Lower lobe of right lung (tissue), 2 donors: ENCODE results near the gene RTBDN. TPM values are rescaled to one million over a fixed set of nuclear protein-coding genes. Genes with fewer than 3 reads are reported as not detected.
"Not testable (repeated sequence)": the region's sequence is repeated elsewhere in the genome, so short reads cannot be mapped to it uniquely, and the experiment has no call there.

Experiments
- ATAC-seq, 2 donors: fragments of 200-7000 bp; cut with Tn5 transposase; one replicate each; pipeline ENCODE4 v1.9.1; 2020 to 2022; ENCODE audit warnings: mild to moderate bottlenecking in 2 of 2, moderate library complexity in 2 of 2
- DNase-seq: peaks from one replicate; pipeline ENCODE4 v3.0.0-alpha.2; 2020
- H3K27ac ChIP-seq: fragments of 200-600 bp; one replicate; pipeline ENCODE4 v1.8.0; 2022
- H3K27me3 ChIP-seq: fragments of 200-600 bp; one replicate; pipeline ENCODE4 v1.8.0; 2022; ENCODE audit warnings: low read depth
- H3K36me3 ChIP-seq: fragments of 200-600 bp; one replicate; pipeline ENCODE4 v1.8.0; 2022; ENCODE audit warnings: mild to moderate bottlenecking
- H3K4me1 ChIP-seq: fragments of 200-600 bp; one replicate; pipeline ENCODE4 v1.8.0; 2022
- H3K4me3 ChIP-seq: fragments of 200-600 bp; one replicate; pipeline ENCODE4 v1.8.0; 2022; ENCODE audit warnings: mild to moderate bottlenecking
- H3K9me3 ChIP-seq: fragments of 200-600 bp; one replicate; pipeline ENCODE4 v1.8.0; 2022
- intact Hi-C: fragments of 100-400 bp; cut with DNase I; formaldehyde crosslinking; loops from one replicate; pipeline ENCODE4 v1.11.0; 2022
- total RNA-seq: library from RNA; stranded (reverse); fragmentation: NEBNext Ultra II Directional; extraction: Animal tissue kit (Norgen Biotek cat#: 25700); gene quantifications from one replicate; pipeline ENCODE4 v1.2.1, GENCODE V29; 2021
- TF ChIP-seq, protein P1 (sequence below): fragments of 200-600 bp; IDR thresholded peaks from one replicate; pipeline ENCODE4 v1.8.0; 2022; ENCODE audit warnings: antibody characterized with exemption, mild to moderate bottlenecking
- donor health status: DM: no; HTN: yes; CAD: no; lungs with severe emphysema.

The RTBDN gene
- total RNA-seq, 1 donor from 2014 or later: not detected

DNA sequence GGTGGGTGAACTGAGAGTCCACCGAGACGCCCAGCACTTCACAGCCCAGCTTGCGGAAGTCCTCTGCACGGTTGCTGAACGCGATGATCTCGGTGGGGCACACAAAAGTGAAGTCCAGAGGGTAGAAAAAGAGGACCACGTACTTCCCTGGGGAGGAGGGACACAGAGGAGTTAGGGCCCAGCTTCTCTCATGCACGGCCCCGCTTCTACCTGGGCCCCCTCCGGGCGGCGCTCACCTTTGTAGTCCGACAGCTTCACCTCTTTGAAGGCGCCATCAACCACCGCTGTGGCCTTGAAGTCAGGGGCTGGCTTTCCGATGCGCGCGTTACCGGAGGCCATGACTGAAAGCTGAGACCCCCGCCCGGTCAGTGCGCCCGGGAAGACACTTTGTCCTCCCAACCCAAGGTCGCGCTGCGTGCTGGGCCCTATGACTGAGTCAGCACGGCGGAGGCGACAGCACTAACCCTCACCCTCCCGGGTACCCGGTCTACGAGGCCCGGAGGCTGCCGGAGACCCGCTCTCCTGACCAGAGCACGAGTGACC lies 33.4 kb downstream of the RTBDN start:
- ATAC-seq: peak; percentile 33 to 48
- H3K27me3 ChIP-seq: no peaks in the 10 kb centered on the region
- no peak for DNase-seq
- TF ChIP-seq, protein P1, sequence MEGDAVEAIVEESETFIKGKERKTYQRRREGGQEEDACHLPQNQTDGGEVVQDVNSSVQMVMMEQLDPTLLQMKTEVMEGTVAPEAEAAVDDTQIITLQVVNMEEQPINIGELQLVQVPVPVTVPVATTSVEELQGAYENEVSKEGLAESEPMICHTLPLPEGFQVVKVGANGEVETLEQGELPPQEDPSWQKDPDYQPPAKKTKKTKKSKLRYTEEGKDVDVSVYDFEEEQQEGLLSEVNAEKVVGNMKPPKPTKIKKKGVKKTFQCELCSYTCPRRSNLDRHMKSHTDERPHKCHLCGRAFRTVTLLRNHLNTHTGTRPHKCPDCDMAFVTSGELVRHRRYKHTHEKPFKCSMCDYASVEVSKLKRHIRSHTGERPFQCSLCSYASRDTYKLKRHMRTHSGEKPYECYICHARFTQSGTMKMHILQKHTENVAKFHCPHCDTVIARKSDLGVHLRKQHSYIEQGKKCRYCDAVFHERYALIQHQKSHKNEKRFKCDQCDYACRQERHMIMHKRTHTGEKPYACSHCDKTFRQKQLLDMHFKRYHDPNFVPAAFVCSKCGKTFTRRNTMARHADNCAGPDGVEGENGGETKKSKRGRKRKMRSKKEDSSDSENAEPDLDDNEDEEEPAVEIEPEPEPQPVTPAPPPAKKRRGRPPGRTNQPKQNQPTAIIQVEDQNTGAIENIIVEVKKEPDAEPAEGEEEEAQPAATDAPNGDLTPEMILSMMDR: no peak
- peaks cover 30% of the 10 kb centered on the region for H3K4me1 ChIP-seq
- H3K9me3 ChIP-seq: no peaks in the 10 kb centered on the region
- peaks cover 24% of the 10 kb centered on the region for H3K36me3 ChIP-seq
- intact Hi-C loops: no loop called here
- peak overlapping the region; percentile 96 for H3K4me3 ChIP-seq
- peak overlapping the region; percentile 77 for H3K27ac ChIP-seq

GRCh38 chr19:12800466-12800770 lies 34.0 kb downstream of the RTBDN start:
- ATAC-seq: no peak
- intact Hi-C loops: no loop called here

DNA sequence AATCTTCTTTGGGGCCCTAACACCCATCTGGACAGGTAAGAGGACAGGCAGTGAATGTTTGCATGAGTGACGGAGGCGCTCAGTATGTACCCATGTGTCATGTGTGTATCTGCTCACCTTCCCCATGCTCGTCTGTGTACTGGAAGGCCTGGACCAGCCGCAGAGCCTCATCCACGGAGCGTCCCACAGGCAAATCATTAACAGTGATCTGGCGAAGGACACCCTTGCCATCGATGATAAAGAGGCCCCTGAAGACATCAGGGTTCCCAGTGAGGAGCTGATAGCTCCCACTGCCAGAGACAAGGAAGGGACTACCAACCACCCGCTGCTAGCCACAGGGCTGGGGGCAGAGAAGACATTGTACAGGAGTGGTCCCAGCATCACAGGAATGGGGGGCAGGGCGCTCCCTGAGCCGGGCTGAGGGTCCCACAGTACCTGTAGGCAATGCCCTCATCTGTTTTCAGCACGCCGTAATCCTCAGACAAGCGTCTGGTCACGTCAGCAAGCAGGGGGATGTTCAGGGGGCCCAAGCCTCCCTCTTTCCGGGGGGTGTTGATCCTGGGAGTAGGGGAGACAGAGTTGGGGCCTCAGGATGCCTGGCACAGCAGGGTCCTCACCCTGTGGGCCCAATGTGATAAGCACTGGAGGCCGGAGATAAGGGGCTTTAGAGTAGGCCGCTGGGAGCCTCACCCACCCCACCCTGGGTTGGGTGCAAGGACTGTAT lies 34.5 kb downstream of the RTBDN start:
- H3K27ac ChIP-seq: no peak overlapping the region
- ATAC-seq: no peak

More at GRCh38 chr19:12800466-12800770, 34.0 kb downstream of the RTBDN start:
- Histone ChIP-seq H3K27ac (no peak overlapping the region), H3K4me1 (peaks cover 35% of the 10 kb centered on the region), H3K4me3 (peak overlapping the region; percentile 96), H3K27me3 (no peaks in the 10 kb centered on the region), H3K9me3 (no peaks in the 10 kb centered on the region), H3K36me3 (peaks cover 24% of the 10 kb centered on the region)
- TF ChIP-seq, protein P1: no peak
- no peak for DNase-seq

DNA sequence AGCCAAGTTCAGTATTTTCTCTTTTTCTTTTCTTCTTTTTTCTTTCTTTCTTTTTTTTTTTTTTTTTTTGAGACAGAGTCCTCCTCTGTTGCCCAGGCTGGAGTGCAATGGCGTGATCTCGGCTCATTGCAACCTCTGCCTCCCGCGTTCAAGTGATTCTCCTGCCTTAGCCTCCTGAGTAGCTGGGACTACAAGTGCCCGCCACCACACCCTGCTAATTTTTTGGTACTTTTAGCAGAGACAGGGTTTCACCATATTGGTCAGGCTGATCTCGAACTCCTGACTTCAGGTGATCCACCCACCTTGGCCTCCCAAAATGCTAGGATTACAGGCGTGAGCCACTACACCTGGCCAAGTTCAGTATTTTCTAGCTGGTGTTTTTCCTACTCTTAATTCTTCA lies 36.8 kb downstream of the RTBDN start:
- H3K27me3 ChIP-seq, H3K27ac ChIP-seq, DNase-seq, ATAC-seq, H3K4me3 ChIP-seq, intact Hi-C loops, H3K9me3 ChIP-seq: not testable (repeated sequence)
- H3K4me1 ChIP-seq: peaks cover 45% of the 10 kb centered on the region
- peaks cover 24% of the 10 kb centered on the region for H3K36me3 ChIP-seq

More for the DNA sequence above, 34.5 kb downstream of the RTBDN start:
- H3K9me3 ChIP-seq: no peaks in the 10 kb centered on the region
- peaks cover 24% of the 10 kb centered on the region for H3K36me3 ChIP-seq
- TF ChIP-seq, protein P1: no peak
- H3K4me3 ChIP-seq: peak overlapping the region; percentile 96
- intact Hi-C loops: no loop called here
- no peaks in the 10 kb centered on the region for H3K27me3 ChIP-seq
- no peak for DNase-seq
- H3K4me1 ChIP-seq: peaks cover 35% of the 10 kb centered on the region

GRCh38 chr19:12797141-12797587 lies 37.2 kb downstream of the RTBDN start:
- Histone ChIP-seq H3K27ac (no peak overlapping the region), H3K9me3 (no peaks in the 10 kb centered on the region), H3K4me3 (no peak overlapping the region), H3K27me3 (no peaks in the 10 kb centered on the region), H3K4me1 (peaks cover 40% of the 10 kb centered on the region), H3K36me3 (peaks cover 24% of the 10 kb centered on the region)
- TF ChIP-seq, protein P1: no peak
- intact Hi-C loops: no loop called here
- DNase-seq (no peak), ATAC-seq (no peak)
